ENCODE results near the gene ZBTB16.

Gene ZBTB16

GRCh38 chr11:114110952-114111947, 51.7 kb downstream of the ZBTB16 start:
- DNase-seq: no peak

- DNase-seq: no peak
These were observed 56.0 kb downstream of the ZBTB16 start for GRCh38 chr11:114115451-114115928.

GRCh38 chr11:114116357-114116756, 56.8 kb downstream of the ZBTB16 start:
- no peak for DNase-seq

- no peak for DNase-seq
These were observed 57.3 kb downstream of the ZBTB16 start for GRCh38 chr11:114116800-114117199.

- no peak for DNase-seq
These were observed 61.1 kb downstream of the ZBTB16 start for GRCh38 chr11:114120606-114121005.

- no peak for DNase-seq
These were observed 61.6 kb downstream of the ZBTB16 start for GRCh38 chr11:114121138-114121537.

GRCh38 chr11:114121804-114122504, 62.4 kb downstream of the ZBTB16 start:
- DNase-seq: no peak

GRCh38 chr11:114122686-114123085, 63.2 kb downstream of the ZBTB16 start:
- no peak for DNase-seq

- no peak for DNase-seq
These were observed 64.3 kb downstream of the ZBTB16 start for GRCh38 chr11:114123692-114124330.

GRCh38 chr11:114124601-114125144, 65.2 kb downstream of the ZBTB16 start:
- DNase-seq: no peak

- no peak for DNase-seq
These were observed 66.0 kb downstream of the ZBTB16 start for GRCh38 chr11:114125531-114125930.

- DNase-seq: no peak
These were observed 66.4 kb downstream of the ZBTB16 start for GRCh38 chr11:114125959-114126358.

- no peak for DNase-seq
These were observed 68.9 kb downstream of the ZBTB16 start for GRCh38 chr11:114128399-114128798.

GRCh38 chr11:114129142-114129541, 69.6 kb downstream of the ZBTB16 start:
- no peak for DNase-seq

- DNase-seq: no peak
These were observed 70.2 kb downstream of the ZBTB16 start for GRCh38 chr11:114129699-114130098.

- no peak for DNase-seq
These were observed 70.6 kb downstream of the ZBTB16 start for GRCh38 chr11:114130115-114130576.

- no peak for DNase-seq
These were observed 71.2 kb downstream of the ZBTB16 start for GRCh38 chr11:114130629-114131277.

- DNase-seq: no peak
These were observed 72.0 kb downstream of the ZBTB16 start for GRCh38 chr11:114131461-114131864.

- DNase-seq: no peak
These were observed 72.9 kb downstream of the ZBTB16 start for GRCh38 chr11:114132417-114132816.

- no peak for DNase-seq
These were observed 73.5 kb downstream of the ZBTB16 start for GRCh38 chr11:114132944-114133394.

- no peak for DNase-seq
These were observed 74.2 kb downstream of the ZBTB16 start for GRCh38 chr11:114133548-114134329.
